Upper lobe of left lung (tissue), 4 donors: ENCODE results near the gene AVPR1A.

Experiments
- EP300 ChIP-seq, 4 donors: sonication (generic); formaldehyde crosslinking; IDR thresholded peaks; one replicate each; pipeline ENCODE4 v1.5.1; 2017; ENCODE audit warnings: antibody characterized with exemption in 4 of 4, control low read depth in 2 of 4
- POLR2A ChIP-seq, 4 donors: fragments of 450-650 bp; IDR thresholded peaks; one replicate each; pipeline ENCODE4 v1.5.1; 2016 to 2017; ENCODE audit warnings: antibody characterized with exemption in 4 of 4, mild to moderate bottlenecking in 2 of 4
- POLR2AphosphoS5 ChIP-seq, 2 donors: sonication (generic); formaldehyde crosslinking; IDR thresholded peaks; one replicate each; pipeline ENCODE4 v1.5.1; 2017; ENCODE audit warnings: antibody characterized with exemption in 2 of 2
- TF ChIP-seq, protein P1 (sequence below), 6 experiments: fragments of 450-650 bp in 4 of 6; fragments of 200-600 bp in 2 of 6; sonication (generic) in 2 of 6; IDR thresholded peaks; one replicate each; pipeline ENCODE4 v1.5.1; 2016 to 2019; ENCODE audit warnings: antibody characterized with exemption in 6 of 6

DNA sequence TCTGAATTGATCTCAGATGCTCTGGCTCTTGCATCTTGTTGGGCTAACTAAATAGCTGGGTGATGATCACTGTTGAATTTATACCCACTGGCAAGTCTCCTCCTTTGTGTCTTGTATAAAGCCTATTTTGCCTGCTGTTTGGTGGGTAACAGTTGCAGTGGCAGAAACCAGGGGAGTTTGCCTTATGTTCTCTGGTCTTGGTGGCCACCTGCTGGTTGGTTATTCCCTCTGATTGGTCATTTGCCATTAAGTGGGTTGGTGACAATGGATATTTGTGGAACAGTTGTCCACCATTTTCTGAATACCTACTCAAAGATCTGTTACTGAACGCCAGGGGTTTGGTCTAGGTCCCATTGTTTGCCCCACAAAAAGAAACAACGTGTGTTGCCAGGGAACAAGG, 52.1 kb downstream of the AVPR1A start:
- TF ChIP-seq POLR2A (IDR thresholded peaks at IDR 0.05) (no peak), POLR2AphosphoS5 (IDR thresholded peaks at IDR 0.05) (no peak), EP300 (IDR thresholded peaks at IDR 0.05) (no peak)
- TF ChIP-seq, protein P1, sequence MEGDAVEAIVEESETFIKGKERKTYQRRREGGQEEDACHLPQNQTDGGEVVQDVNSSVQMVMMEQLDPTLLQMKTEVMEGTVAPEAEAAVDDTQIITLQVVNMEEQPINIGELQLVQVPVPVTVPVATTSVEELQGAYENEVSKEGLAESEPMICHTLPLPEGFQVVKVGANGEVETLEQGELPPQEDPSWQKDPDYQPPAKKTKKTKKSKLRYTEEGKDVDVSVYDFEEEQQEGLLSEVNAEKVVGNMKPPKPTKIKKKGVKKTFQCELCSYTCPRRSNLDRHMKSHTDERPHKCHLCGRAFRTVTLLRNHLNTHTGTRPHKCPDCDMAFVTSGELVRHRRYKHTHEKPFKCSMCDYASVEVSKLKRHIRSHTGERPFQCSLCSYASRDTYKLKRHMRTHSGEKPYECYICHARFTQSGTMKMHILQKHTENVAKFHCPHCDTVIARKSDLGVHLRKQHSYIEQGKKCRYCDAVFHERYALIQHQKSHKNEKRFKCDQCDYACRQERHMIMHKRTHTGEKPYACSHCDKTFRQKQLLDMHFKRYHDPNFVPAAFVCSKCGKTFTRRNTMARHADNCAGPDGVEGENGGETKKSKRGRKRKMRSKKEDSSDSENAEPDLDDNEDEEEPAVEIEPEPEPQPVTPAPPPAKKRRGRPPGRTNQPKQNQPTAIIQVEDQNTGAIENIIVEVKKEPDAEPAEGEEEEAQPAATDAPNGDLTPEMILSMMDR (IDR thresholded peaks at IDR 0.05): no peak
